GM19240 (cell line): ENCODE measurements around the gene CSMD2.
"Not testable (repeated sequence)": the region's sequence is repeated elsewhere in the genome, so short reads cannot be mapped to it uniquely, and the experiment has no call there.

Experiments used
- DNase-seq: peaks from one replicate; pipeline ENCODE4 v3.0.0; 2011; ENCODE audit warnings: low spot score; ENCODE audit not compliant: insufficient read length

Gene CSMD2

DNA sequence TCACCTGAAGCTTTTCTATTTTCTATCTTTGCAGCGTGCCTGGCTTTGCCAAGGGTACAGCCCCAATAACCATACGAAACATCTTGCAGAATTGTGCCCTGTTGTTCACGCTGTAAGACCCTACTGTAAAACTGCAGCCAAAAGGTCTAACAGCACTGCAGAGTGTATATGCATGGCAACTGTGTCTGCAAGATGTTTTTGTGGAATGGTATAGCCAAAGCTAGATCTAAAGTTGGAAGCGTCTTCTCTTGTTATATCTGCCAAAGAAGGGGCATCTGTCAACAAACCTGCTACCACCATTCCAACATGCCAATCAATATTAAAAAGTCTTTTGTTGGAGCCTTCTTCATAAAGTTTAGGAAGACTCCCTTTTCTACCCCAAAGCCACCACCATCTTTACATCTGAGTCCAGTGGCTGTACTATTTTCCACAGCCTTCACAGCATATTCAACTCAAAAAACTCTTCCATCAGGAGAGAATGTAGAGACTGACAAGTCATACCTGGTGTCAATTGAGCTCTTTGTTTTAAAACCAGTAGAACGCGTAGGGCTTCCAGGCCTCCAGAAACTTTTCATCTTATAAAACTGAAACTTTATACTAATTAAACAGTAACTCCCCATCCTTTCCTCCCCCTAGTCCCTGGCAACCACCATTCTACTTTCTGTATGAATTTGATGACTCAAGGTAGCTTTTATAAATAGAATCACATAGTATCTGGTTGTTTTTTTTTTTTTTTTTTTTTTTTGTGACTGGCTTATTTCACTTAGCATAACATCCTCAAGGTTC is 652.6 kb downstream of the CSMD2 start:
- DNase-seq: no peak

DNA sequence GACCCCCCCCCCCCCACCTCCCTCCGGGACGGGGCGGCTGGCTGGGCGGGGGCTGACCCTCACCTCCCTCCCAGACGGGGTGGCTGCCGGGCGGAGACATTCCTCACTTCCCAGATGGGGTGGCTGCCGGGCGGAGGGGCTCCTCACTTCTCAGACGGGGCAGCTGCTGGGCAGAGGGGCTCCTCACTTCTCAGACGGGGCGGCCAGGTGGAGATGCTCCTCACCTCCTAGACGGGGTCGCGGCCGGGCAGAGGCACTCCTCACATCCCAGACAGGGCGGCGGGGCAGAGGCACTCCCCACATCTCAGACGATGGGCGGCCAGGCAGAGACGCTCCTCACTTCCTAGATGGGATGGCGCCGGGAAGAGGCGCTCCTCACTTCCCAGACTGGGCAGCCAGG is 655.8 kb downstream of the CSMD2 start:
- DNase-seq: not testable (repeated sequence)

DNA sequence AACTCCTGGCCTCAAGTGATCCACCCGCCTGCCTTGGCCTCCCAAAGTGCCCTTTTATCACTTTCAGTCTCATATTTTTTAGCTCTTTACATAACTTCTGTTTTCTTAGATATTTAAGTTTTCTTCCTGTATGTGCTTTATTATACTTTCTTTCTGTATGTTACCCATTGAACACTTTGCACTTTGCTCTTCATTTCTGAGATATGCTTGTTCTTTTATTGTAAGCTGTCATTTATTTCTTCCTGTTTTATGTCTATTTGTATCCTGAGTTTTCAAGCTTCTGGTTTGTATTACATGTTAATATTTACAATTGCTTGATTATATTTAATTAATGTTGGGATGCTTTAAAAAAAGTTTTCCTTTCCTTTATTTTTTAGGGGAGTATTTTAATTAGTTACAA is 656.9 kb downstream of the CSMD2 start:
- no peak for DNase-seq

DNA sequence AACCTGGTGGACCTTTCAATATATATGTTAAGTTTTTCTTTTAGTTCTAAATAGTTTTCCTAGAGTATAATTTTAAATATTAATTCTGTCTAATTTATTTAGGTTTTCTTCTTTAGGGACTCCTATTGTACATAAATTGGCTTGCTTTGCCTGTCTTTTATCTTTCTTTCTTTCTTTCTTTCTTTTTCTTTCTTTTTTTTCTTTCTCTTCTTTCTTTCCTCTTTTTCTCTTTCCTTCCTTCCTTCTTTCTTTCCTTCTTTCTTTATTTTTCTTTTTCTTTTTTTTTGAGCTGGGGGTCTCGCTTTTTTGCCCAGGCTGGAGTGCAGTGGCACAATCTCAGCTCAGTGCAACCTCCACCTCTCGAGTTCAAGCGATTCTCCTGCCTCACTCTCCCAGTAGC is 657.4 kb downstream of the CSMD2 start:
- no peak for DNase-seq

DNA sequence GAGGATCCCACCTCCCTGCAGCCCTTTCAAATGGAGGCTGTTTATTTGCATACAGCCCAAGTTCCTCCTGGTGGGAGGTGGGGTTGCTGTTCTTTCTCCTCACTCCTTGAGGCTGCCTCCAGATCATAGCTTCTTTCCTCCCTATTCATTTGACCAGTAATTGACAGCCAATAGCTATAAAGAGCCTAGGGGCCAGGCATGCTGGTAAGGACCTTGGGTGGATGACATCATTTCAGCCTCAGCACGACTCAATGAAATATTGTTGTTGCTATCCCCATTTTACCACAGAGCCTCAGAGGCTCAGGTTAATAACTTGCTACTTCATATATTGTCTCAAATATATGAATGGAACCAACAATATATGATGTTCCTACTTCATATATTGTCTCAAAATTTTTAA is 661.5 kb downstream of the CSMD2 start:
- DNase-seq: no peak

DNA sequence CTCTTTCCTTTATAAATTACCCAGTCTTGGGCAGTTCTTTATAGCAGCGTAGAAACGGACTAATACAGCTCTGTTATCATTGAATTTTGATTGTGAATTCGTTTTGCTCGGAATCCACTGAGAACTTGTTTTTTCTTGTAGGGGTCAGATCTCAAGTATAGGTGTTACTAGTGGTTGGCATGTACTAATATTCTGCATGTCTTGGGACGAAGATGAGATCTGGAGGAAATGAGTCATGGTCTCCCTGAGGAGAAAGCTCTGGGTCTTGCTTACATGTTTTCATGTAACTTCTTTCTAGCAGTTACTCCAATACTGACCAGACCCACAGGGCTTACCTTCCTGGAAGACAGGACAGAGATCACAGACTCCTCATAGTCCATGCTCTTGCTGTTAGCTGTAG is 662.3 kb downstream of the CSMD2 start:
- no peak for DNase-seq

DNA sequence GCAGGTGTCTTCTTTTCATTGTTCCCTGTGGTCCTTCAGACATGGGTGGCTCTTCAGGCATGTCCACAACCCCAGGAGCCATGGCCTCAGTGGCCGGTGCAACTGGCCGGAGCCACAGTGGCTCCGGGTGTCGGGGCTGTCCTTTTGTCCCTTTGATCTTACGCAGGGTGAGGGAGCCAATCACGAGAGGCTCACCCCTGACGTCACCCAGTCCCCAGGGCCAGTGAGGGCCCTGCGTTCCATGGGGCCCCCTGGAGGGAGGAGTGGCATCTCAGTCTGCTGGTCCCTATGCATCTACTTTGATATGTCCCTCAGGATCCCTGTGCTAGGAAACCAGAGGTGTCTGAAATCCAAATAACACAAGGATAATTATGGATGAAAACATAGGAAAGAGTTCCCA is 663.3 kb downstream of the CSMD2 start:
- DNase-seq: no peak

DNA sequence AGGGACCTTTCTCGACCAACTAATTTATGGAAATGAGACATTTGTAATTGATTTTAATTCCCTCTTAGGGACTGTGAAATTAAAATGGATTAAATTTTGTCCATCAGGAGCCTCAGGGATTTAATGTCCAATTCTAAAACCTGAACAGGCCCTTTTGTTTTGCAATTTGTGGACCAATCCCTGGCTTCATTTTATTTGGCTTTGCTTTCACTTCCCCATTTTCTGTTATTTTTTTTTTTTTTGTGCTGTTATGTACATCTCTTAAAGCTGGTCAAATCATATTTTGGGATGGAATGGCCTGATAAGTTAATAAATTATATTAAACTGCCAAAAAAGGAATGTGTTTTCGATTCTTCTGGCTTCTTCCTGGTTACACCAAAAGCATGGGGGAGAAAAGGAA is 663.7 kb downstream of the CSMD2 start:
- no peak for DNase-seq

DNA sequence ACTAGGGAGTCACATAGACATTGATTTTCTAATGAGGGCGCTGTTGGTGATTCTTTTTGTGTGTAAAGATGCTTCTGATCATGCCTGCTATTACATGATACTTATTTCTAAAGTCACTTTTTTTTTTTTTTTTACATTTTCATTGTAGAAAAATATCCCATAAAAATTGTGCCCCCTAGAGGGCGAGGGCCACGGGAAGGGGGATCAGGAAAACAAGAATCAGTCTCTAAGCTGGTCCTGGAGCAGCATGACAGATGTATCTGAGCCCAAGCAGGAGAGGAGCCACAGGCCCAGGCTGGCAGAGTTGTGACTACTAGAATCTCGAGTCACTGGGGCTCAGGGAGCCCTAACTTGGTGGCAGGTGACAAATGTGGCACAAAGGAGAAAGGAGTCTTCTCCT is 664.5 kb downstream of the CSMD2 start:
- DNase-seq: no peak

DNA sequence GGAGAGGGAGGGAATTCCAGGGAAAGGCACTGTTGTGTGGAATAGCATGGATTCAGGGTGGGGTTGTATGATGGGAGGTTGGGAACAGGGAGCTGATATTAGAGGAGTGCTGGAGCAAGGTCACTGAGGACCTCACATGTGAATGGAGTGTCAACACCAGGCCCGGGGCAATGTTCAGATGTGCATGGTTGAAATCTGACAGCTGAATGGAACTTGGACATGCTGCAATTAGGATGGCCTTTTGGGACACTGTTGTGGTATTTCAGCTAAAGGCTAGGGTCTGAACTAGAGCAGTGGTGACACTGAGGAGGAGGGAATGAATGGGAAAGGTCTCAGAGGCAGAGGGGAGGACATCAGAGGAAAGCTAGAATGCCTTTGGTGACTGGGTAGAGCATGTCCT is 667.6 kb downstream of the CSMD2 start:
- DNase-seq: no peak

DNA sequence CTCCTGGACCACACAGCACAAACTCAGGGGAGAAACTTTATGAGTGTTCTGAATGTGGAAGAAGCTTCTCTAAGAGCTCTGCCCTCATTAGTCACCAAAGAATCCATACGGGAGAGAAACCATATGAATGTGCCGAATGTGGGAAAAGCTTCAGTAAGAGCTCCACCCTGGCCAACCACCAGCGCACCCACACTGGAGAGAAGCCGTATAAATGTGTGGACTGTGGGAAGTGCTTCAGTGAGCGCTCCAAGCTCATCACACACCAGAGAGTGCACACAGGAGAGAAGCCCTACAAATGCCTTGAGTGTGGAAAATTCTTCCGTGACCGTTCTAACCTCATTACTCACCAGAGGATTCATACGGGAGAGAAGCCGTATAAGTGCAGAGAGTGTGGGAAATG is 670.1 kb downstream of the CSMD2 start:
- DNase-seq: no peak

DNA sequence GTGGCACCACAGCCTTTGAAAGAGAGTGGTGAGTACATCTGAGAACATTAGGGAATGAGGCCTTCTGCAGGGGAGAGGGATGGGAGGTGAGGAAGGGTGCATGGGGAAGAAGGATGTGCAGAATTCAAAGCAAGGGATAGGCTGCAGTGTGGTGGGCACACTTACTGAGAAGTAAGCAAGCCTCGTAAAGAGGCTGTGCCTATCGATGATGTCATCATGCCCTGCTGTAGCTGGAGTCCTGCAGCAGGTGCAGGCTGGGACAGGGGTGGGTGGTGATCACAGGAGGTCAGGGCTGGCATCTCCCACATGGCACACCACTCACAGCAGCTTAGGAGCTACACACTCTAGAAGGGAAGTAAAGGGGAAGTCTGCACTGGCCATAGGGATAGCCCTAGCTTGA is 676.4 kb downstream of the CSMD2 start:
- no peak for DNase-seq

DNA sequence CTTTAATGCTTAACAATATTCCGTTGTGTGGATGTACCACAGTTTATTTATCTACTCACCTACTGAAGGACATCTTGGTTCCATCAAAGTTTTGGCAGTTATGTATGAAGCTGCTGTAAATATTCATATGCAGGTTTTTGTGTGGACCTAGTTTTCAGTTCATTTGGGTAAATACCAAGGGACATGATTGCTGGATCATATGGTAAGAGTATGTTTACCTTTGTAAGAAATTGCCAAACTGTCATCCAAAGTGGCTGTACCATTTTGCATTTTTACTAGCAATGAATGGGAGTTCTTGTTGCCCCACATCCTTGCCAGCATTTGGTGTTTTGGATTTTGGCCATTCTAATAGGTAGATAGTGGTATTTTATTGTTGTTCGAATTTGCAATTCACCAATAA is 682.6 kb downstream of the CSMD2 start:
- no peak for DNase-seq

DNA sequence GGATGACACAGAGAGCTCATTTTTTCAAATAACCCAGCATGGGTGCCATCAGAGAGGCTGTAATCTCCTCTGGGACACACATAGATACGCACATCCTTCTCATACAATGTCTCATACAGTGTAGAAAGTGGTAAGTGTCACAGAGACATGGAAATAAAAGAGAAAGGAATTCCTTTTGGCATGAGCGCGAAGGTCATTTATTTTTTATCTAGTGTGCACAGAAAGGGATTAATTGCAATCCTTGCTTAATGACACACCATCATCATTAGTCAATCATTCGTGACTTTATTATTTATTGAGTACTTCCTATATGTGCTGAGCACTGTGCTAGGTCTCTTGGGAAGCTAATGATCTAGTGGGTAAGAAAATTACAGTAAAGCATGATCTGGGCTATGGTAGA is 687.6 kb downstream of the CSMD2 start:
- no peak for DNase-seq

DNA sequence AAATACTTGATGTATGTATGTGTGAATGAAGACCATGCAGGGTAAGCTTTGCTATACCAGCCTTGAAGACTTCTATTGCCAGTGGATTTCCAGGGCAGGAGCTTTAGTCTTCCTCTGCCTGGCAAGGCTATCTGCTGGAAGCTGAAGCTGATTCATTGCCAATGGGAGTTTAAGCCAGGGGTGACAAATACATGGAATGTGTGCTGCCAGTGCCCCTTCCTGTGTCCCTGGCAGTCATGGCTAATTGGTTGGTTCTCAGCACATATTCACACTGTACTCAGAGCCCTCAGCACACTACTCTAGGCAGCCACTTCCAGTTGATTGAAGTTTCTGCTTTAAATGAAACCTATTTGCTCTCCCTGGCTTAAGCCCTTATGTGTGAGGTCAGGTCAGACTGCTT is 691.1 kb downstream of the CSMD2 start:
- no peak for DNase-seq

DNA sequence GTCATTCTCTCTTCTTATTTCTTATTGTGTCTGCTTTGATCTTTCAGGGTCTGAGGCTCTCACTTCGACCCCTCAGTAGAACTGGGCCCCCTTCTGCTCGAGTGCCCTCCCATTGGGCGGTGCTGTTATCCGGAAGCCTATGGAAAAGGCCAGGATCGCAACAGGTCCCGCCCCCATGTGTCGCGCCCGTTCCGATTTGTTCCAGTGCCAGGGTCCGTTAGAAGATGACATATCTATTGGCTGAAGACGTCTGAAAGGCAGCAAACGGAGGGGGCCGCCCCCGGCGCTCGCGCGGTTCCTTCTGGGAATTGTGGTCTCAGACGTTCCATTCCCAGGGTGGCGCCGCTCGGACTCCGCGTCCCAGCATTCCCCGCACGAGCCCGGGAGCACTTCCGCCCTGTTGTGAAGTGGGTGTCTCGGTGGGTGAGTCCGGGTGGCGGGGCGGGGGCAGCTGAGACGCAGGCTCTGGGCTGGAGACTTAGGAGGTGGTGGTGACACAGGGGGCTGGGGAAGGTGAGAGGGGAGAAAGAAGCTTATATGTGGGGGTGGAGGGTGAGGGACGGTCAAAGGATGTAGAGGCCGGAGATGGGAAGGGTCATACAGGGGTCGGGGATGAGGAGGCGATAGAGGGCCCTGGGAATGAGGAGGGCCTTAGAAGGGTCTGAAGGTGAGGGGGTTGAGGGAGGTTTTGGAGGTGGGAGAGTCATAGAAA is 692.6 kb downstream of the CSMD2 start, which contains the start of gene ZSCAN20:
ZSCAN20 (plus strand) TSS at position 377 of the 712 bp plus-strand sequence. CDS start 6,644 bp downstream, outside the sequence.
- DNase-seq: peak; percentile 87

DNA sequence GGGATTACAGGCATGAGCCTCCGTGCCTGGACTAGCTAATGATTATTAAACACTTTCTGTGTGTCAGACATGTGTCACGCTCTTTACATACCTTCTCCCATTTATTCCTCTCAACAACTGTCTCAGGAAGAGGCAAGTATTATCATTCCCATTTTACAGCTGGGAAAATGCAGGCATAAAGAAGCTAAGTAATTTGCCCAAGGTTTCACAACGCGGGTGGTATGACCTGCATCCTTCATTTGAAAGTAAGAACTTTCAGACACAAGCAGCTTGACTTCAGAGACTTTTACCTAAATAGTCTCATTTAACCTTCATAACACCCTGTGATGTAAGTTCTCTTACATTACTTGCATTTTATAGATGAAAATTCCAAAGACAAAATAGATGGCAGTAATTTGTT is 693.6 kb downstream of the CSMD2 start:
- DNase-seq: no peak

DNA sequence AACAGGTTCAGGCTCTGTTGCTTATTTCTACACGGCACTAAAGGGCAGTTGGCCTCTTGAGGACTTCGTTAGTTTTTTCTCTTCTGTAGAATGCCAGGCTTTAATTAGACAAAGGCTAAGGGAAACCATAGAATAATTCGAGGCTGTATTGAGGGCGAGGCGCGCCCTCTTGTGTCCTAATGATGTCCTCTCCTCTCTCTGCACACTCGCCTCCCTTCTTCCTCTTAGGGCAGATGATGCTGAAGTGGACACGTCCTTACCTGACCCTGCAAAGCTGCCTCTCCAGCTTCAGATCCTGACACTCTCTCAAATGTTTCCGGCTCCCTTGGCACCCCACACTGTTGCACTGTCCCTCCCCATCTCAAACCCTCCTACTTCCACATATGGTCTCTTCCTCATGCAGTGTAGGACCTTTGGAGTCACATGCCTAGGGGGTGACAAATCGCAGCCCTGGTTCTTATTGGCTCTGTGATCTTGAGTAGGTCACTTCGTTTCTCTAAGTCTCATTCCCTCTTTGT is 694.5 kb downstream of the CSMD2 start:
- DNase-seq: no peak

DNA sequence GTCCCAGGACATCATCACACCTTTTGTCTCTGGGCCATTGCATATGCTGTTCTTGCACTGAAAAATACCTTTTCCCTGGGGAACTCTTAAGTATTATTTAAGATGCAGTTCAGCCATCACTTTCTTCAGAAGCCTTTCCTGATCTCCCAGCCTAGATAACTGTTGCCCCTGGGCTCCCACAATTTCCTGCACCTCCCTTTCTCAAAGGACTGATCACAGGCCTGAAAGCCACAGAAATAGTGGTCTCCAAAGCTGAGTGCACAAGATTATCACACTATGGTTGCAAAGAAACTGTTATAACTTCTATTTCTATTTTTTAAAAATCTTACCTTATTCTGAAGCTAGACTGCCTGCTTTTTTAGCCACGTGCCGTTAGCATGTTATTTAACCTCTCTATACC is 695.3 kb downstream of the CSMD2 start:
- no peak for DNase-seq

DNA sequence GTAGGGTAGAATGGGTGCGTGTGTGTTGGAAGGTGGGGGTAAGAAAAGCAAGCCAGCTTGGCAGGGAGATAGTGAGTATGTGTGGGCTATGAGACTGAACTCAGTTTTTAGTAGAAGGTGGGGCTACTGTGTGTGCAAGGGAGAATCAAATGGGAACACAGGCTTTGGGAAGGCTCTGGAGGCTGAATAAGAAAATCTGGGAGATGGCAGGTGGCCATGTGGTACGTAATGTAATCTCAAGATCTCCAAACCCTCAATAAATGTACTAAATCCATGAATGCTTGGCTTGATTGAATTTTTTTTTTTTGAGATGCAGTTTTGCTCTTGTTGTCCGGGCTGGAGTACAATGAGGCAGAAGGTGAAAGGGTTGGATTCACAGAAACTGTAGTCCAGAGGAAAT is 696.1 kb downstream of the CSMD2 start:
- no peak for DNase-seq

DNA sequence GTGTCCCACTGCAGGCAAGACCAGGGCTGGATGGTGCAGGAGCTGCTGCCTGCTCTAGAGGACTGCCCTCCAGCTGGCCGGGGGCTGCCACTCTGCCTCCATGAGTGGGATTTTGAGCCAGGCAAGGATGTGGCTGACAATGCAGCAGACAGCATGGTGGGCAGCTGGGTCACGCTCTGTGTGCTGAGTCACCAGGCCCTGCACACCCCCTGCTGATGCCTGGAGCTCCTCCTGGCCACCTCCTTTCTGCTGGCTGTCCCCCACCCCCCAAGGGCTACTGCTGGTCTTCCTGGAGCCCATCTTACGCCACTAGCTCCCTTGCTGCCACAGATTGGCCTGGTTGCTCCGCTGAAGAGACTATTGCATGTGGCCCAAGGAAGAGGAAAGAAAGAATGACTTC is 696.5 kb downstream of the CSMD2 start:
- DNase-seq: no peak

DNA sequence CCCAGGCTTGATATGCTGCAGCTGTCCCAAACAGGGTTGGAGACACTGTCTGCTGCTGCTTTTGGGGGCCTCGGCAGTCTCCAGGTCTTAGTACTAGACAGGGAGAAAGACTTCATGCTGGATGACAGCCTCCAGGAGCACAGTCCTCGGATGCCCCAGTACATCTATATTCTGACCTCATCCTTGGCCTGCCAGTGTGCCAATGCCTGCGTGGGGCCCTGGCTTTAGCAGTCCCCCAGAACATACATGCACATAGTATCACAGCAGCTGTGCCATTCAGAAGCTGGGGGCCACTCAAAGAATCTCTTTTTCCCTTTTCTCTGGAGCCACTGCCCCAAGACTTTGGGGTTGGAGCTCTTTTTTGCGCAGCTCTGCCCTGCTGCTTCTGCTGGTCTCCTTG is 697.0 kb downstream of the CSMD2 start:
- no peak for DNase-seq

DNA sequence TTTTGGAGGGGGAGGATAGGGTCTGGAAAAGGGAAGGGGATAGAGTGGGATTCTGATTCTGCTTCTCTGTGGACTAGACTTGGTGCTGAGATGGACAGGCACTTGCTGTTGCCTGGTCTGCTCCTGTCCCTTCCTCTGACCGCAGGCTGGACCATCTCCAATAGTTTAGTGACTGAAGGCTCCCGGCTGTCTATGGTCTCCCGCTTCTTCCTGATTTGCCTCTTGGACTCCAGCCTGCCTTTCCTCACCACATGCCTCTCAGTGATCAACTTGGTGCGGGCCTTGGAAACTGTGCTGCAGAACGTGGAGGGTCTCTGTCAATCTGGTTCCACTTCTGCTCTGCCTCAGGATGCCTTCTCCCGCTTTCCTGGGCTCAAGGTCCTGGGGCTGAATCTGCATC is 698.9 kb downstream of the CSMD2 start:
- no peak for DNase-seq
